GM21447 (cell line): ENCODE data around the gene EXT2.

Experiments
- ATAC-seq: cut with Tn5 transposase; IDR thresholded peaks from one replicate; pipeline ENCODE4 v1.9.1; 2021; ENCODE audit not compliant: unreplicated experiment

EXT2 gene

GRCh38 chr11:44285756-44286155 lies 190.3 kb downstream of the EXT2 start:
- no peak for ATAC-seq

GRCh38 chr11:44286268-44286880 lies 190.9 kb downstream of the EXT2 start:
- no peak for ATAC-seq

GRCh38 chr11:44286911-44287310 lies 191.4 kb downstream of the EXT2 start:
- ATAC-seq: no peak

- ATAC-seq: no peak
These were observed 192.7 kb downstream of the EXT2 start for GRCh38 chr11:44288133-44288526.

GRCh38 chr11:44290208-44290607 lies 194.7 kb downstream of the EXT2 start:
- ATAC-seq: no peak
